GM12874 (cell line): ENCODE data around the gene ZNF672.

Experiments
- CTCF ChIP-seq: IDR thresholded peaks from 2 replicates; pipeline ENCODE4 v1.5.1; 2011; ENCODE audit warnings: low read depth, mild to moderate bottlenecking, control low read depth, low read length, moderate library complexity; ENCODE audit not compliant: insufficient read depth

Gene ZNF672

DNA sequence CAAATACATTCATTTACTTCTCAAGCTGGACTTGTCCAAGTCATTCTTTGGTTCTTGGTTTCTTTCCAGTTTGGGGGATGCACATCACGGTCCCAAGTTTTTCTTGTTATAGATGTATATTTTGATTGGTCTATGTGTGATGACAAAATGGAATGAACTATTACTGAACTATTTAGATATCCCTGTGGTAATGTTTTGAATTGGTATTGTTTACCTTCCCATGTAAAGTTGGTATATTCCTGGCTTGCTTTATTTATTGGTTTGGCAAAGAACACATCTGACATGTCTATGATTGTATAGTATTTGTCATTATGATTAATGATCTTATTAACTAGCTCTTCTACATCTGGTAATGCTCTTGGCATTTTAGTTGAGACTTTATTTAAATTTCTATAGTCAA lies 43.2 kb downstream of the ZNF672 start:
- no peak for TF ChIP-seq CTCF

DNA sequence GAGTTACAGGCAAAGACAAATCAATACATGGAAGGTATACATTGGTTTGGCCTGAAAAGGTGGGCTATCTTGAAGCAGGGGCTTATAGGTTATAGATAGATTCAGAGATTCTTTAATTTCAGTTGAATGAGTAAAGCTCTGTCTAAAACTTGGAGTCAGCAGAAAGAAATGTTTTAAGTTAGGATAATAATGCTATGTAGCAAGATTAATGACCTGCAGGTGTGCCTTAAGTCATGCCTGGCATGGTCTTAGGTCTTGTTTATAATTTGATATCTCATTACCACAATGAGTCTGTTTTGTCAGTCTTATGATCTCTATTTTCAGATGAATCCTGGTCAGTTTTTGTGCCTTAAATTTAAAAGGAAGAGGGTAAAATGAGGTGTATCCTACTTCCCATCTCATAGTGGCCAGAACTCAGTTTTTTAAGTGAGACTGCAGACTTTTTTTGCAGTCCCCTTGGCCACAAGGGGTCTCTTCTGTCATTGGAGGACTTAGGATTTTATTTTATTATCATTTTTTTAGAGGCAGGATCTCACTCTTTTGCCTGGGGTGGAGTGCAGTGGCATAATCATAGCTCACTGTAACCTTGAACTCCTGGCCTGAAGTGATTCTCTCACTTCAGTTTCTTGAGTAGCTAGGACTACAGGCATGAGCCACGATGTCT lies 46.7 kb downstream of the ZNF672 start:
- TF ChIP-seq CTCF = no peak

DNA sequence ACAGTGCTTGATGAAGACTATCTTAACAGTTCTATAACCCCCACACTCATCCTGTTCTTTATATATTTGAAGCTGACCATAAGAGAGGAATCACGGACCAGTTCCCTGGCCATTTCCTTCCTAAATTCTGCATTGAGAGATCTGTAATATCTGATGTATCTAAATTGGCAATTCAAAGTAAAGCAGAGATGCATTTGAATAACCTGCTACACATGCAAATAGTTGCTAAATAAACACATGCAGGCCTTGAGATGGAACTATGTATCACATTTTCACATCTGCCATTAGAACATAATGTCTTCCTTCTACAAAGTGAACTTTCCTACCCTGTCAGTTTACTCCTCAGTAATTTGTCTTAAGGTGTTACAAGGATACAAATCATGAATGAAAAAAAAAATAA lies 47.6 kb downstream of the ZNF672 start:
- no peak for TF ChIP-seq CTCF

GRCh38 chr1:248886237-248886895 lies 48.3 kb downstream of the ZNF672 start:
- no peak for TF ChIP-seq CTCF

- no peak for TF ChIP-seq CTCF
Observed at GRCh38 chr1:248890549-248891498, 52.8 kb downstream of the ZNF672 start.

DNA sequence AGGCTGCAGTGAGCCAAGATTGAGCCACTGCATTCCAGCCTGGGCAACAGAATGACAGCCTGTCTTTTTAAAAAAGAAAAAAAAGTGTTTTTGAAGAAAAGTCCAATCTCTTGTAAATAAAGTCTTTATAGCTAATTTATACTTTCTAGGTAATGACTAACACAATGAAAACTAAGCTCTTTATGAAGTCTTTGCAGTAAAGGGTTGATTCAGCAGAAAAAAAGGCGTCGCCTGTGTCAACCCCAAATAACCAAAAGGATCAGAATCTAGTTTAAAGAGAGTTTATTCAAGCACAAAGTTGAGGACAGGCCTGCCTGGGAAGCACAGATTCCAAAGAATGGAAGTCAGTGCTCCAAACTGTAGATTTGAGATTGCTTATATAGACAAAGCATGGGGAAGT lies 53.7 kb downstream of the ZNF672 start:
- TF ChIP-seq CTCF = no peak

- TF ChIP-seq CTCF = no peak
Observed at GRCh38 chr1:248892590-248892989, 54.6 kb downstream of the ZNF672 start.
